ENCODE data around the gene MCHR2.
A peak's percentile ranks its signal among the peaks of the same experiment; 100 is the strongest.

Gene MCHR2

DNA sequence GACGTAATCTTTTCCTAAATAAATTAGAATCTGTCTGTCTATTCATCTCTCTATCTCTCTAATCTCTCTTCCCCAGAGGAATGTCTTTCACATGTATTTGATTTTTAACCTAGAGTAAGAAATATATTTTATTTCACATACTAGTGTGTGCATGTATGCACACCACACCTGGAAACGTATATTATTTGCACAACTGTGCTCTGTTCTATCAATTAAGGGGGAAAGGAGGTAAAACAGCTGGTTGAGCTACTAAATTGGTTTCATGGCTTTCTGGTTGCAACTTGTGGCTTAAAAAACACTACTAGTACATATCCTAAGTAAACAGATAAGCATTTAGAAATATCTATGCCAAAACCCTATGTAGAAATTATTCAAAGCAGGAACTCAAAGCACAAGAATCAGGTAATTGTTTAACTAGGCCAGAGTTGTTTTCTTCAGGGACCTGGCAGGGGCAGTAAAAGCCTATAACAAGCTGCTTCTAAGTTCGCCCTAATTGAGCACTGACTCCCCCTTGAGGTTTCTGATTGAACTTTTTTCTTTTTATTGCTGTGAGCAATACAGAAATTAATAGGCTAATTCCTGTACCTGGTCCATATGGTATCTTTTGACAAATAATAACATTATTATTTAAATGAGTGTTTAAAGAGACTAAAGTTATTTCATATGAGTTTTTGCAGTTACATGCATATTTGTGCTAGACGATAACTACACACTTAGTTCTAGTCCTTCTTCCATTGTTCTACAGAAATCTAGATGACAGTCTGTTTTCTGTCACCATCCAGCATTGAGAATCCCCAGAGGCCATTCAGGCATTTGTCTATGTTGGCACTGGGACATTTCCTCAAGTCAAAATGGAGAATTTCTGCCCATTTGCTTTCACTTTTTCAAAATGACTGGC lies 88.6 kb downstream of the MCHR2 start:
- peak; percentile 3 for DNase-seq (ENCODE audit: low read depth)

DNA sequence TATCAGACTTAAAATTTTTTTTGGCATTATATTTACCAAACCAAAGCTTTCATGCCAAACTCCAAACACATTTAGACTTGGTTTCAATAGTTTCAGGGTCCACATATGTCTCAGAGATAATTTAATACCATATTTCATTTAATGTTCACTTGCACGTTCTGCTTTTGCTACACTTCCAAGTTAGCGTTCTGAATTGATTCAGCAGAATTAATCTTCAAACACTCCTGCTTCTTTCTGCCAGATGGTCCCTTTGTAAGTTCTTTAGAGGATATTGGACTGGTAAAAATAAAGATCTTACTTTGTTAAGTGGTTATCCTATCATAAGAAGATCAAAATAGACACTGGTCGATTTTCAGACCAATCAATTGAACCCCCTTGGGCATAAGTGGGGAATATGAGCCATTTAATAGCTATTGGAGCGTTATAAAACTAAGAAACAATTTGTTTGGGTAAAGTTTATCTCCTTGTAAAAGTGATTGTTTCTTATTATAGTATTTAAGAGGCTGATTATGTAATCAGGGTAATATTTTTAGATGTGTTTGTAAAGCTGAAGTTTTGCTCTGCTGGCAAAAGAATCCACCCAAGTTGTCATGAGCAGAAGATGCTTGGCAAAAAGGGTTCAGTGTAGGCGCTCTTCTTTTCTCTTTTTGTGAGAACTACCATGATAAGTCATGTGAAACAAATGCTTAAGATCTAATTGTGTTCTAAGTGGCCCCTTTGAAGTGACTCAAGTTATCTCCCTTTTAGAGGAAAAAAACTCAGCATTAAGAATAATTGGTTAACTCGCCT lies 92.2 kb downstream of the MCHR2 start:
- DNase-seq (ENCODE audit: low read depth), result no peak

DNA sequence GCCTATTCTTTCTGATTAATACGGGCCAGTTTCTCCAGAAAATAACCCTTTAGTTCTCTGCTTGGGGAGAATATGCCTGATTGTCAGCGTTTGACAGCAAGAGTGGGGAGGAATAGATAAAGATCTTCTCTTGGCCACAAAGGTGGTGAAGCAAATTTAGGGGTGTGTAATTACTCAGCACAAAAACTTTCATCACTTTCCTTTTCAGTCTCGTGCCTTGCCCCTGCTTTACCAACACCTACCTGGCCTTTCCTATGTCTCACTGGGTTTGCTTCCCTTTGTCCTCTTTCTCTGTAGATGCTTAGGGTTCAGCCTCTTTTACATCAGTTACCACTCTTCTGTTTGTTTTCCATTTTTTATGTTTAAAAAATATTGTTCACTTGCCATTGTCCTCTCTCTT lies 99.2 kb downstream of the MCHR2 start:
- DNase-seq (ENCODE audit: low read depth), result no peak

DNA sequence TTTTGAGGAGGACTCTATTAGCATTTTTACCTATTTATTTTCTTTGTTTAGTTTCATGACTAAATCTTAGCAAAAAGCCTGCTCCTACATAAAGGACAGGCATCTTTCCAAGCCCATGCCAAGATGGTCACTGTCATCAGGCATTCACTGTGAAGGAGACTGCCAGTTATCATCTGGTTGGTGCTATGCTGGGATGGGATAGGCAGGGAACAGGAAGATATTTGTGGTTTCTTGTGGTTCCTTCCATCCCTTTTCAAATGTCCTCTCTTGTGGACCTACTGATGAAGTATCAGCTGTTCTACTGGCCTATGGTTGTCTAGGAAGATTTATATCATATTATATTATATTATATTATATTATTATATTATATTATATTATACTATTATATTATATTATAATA lies 107.0 kb downstream of the MCHR2 start:
- DNase-seq (ENCODE audit: low read depth), result no peak

DNA sequence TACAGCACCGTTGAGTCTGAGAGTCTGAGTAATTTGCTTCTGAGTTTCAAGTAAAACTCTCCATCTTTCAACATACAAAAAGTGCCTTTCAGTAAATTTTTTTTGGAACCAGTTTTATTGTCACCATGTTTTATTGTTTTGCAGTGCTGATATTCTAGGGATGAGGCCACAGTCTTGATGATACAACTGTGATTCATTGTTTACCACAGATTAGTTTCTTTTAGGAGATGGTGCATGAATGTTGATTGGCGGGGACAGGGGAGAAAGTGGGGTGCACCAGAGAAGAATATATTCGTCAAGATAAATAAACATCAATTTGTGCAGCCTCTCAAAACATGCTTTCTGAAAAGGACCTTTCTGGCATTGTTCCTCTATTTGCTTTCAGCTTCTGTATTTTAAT lies 109.0 kb downstream of the MCHR2 start:
- DNase-seq (ENCODE audit: low read depth), result no peak

DNA sequence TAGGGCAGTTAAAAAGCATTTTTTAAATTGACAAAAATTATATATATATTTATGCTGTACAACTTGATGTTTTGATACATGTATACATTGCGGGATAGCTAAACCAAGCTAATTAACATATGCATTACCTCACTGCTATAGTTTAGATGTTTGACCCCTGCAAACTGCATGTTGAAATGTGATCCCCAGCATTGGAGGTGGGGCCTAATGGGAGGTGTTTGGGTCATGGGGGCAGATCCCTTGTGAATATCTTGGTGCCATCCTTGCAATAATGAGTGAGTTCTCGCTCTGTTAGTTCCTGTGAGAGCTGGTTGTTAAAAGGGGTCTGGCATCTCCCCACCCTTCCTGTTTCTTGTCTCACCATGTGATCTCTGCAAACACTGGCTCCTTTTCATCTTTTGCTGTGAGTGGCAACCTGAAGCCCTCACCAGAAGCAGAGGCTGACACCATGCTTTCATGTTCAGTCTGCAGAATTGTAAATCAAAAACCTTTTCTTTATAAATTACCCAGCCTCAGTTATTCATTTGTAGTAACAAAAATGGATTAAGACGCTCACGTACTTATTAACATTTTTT lies 111.8 kb downstream of the MCHR2 start:
- no peak for DNase-seq (ENCODE audit: low read depth)

DNA sequence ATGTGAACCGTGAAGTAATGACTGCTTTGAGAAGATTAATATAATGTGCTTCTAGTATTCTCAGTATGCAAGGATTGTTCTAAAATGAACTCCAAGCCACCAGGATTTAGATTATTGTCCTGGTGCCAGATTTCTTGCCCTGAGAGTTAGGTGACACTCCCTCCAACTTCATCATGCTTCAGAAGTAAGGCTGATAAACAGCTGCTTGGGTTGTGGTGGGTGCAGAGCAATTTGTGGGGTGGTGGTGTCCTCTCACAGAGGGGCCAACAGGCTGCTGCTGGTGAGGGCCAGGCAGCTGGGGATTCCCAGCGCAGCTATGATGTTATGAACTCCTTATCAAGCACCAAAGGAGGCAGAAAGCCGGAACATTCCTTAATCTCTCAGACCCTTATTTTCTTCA lies 114.6 kb downstream of the MCHR2 start:
- no peak for DNase-seq (ENCODE audit: low read depth)

DNA sequence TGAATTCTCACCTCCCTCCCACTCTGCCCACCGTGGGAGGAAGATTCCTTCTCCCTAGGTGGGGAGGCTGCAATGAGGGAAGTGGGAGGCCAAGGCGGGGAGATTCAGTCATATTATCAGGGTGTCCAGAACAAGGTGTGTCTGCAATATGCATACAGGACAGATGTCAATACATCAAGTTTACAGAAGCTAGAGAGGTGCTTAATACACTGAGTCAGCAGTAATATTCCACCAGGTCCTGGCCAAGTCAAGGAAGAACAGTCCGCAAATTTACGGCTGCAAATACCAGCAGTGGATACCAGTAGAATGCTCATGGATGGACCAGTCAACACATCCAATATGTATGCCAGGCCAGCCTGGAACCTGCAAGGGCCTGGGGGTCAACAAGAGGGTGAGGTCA lies 119.0 kb downstream of the MCHR2 start:
- no peak for DNase-seq (ENCODE audit: low read depth)

DNA sequence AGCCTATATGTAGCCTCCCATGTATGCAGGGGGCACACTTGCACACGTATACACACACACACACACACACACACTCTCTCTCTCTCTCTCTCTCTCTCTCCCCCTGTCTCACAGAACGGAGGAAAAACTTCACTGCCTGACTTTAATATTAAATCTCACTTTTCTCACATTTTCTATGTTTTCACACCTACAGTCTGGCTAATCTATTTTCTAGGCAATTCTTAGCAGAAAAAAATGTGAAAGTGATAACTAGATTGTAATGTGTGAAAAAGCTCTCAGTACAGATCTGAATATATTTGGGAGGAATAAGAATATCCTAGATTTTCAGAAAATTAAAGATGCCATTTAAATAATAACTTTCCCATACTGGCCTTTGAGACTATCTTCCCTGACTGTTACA lies 120.9 kb downstream of the MCHR2 start:
- no peak for DNase-seq (ENCODE audit: low read depth)

DNA sequence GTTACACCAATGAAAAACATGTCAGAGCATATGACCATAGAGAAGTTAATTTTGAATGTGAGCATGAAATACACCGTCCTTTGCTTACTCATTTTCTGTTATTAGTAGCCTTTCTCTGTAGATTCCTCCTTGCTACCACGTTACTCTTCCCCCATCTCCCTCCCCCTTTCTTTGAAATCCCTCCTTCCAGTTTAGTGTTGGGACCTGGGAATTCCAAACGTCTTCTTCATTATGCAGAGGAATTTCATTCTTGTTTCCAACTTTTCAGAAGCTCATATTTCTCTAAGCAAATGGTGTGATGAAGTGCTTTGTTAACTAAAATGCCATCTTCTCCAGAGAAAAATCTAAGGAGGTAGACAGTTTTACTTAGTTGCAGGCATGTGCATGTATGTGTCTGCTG lies 122.4 kb downstream of the MCHR2 start:
- DNase-seq (ENCODE audit: low read depth), result no peak

Measured in GM04503 (cell line).